ENCODE measurements around the gene MYO3B. TPM values are rescaled to one million over a fixed set of nuclear protein-coding genes. Genes with fewer than 3 reads are reported as not detected.
"Not testable (repeated sequence)": the region's sequence is repeated elsewhere in the genome, so short reads cannot be mapped to it uniquely, and the experiment has no call there.

Gene MYO3B
- total RNA-seq, 2 experiments from 2014 or later: 0.04 to 0.08 TPM

GRCh38 chr2:170607171-170607570 lies 429.2 kb downstream of the MYO3B start:
- DNase-seq: no peak
- Mint-ChIP-seq H3K4me1 (no peaks in the 10 kb centered on the region), H3K27me3 (peaks cover 7% of the 10 kb centered on the region), H3K36me3 (no peaks in the 10 kb centered on the region), H3K9me3 (no peaks in the 10 kb centered on the region), H3K27ac (no peak overlapping the region), H3K4me3 (no peak overlapping the region)

- Mint-ChIP-seq H3K4me1 (no peaks in the 10 kb centered on the region), H3K36me3 (no peaks in the 10 kb centered on the region), H3K9me3 (no peaks in the 10 kb centered on the region), H3K27me3 (no peaks in the 10 kb centered on the region), H3K27ac (no peak overlapping the region), H3K4me3 (no peak overlapping the region)
- DNase-seq: no peak
Observed at GRCh38 chr2:170610615-170611014, 432.7 kb downstream of the MYO3B start.

- not testable (repeated sequence) for H3K4me3 Mint-ChIP-seq, H3K27me3 Mint-ChIP-seq, H3K4me1 Mint-ChIP-seq, DNase-seq, H3K36me3 Mint-ChIP-seq, H3K27ac Mint-ChIP-seq
- H3K9me3 Mint-ChIP-seq: peaks cover 13% of the 10 kb centered on the region
Observed at GRCh38 chr2:170618948-170619347, 441.0 kb downstream of the MYO3B start.

- H3K4me1 Mint-ChIP-seq, H3K9me3 Mint-ChIP-seq, H3K4me3 Mint-ChIP-seq, DNase-seq, H3K36me3 Mint-ChIP-seq, H3K27ac Mint-ChIP-seq, H3K27me3 Mint-ChIP-seq: not testable (repeated sequence)
Observed at GRCh38 chr2:170635094-170635493, 457.1 kb downstream of the MYO3B start.

- peaks cover 2% of the 10 kb centered on the region for H3K9me3 Mint-ChIP-seq
- H3K36me3 Mint-ChIP-seq: no peaks in the 10 kb centered on the region
- H3K4me3 Mint-ChIP-seq: no peak overlapping the region
- no peaks in the 10 kb centered on the region for H3K4me1 Mint-ChIP-seq
- H3K27ac Mint-ChIP-seq: no peak overlapping the region
- no peak for DNase-seq
- peaks cover 3% of the 10 kb centered on the region for H3K27me3 Mint-ChIP-seq
Observed at GRCh38 chr2:170639635-170640034, 461.7 kb downstream of the MYO3B start.

GRCh38 chr2:170641961-170642360 lies 464.0 kb downstream of the MYO3B start:
- H3K27me3 Mint-ChIP-seq: peaks cover 6% of the 10 kb centered on the region
- no peaks in the 10 kb centered on the region for H3K9me3 Mint-ChIP-seq
- DNase-seq: no peak

GRCh38 chr2:170643346-170643745 lies 465.4 kb downstream of the MYO3B start:
- no peaks in the 10 kb centered on the region for H3K9me3 Mint-ChIP-seq
- H3K4me3 Mint-ChIP-seq: no peak overlapping the region
- no peaks in the 10 kb centered on the region for H3K4me1 Mint-ChIP-seq
- DNase-seq: no peak
- peaks cover 6% of the 10 kb centered on the region for H3K27me3 Mint-ChIP-seq
- H3K36me3 Mint-ChIP-seq: no peaks in the 10 kb centered on the region
- H3K27ac Mint-ChIP-seq: no peak overlapping the region

More at GRCh38 chr2:170641961-170642360, 464.0 kb downstream of the MYO3B start:
- no peaks in the 10 kb centered on the region for H3K36me3 Mint-ChIP-seq
- H3K27ac Mint-ChIP-seq: no peak overlapping the region
- H3K4me3 Mint-ChIP-seq: no peak overlapping the region
- H3K4me1 Mint-ChIP-seq: no peaks in the 10 kb centered on the region

GRCh38 chr2:170647741-170648436 lies 469.9 kb downstream of the MYO3B start:
- Mint-ChIP-seq H3K4me3 (no peak overlapping the region), H3K4me1 (peaks cover 17% of the 10 kb centered on the region), H3K9me3 (no peaks in the 10 kb centered on the region), H3K27ac (no peak overlapping the region), H3K36me3 (peaks cover 3% of the 10 kb centered on the region), H3K27me3 (peaks cover 12% of the 10 kb centered on the region)
- no peak for DNase-seq

- Mint-ChIP-seq H3K9me3 (no peaks in the 10 kb centered on the region), H3K36me3 (peaks cover 3% of the 10 kb centered on the region), H3K27ac (no peak overlapping the region), H3K4me3 (peak overlapping the region; percentile 32), H3K27me3 (peaks cover 6% of the 10 kb centered on the region), H3K4me1 (peaks cover 17% of the 10 kb centered on the region)
- DNase-seq: no peak
Observed at GRCh38 chr2:170651624-170652325, 473.8 kb downstream of the MYO3B start.

- Mint-ChIP-seq H3K9me3 (no peaks in the 10 kb centered on the region), H3K36me3 (peaks cover 3% of the 10 kb centered on the region), H3K27me3 (peaks cover 6% of the 10 kb centered on the region), H3K4me3 (no peak overlapping the region), H3K4me1 (peaks cover 17% of the 10 kb centered on the region), H3K27ac (no peak overlapping the region)
- no peak for DNase-seq
Observed at GRCh38 chr2:170652637-170653417, 474.9 kb downstream of the MYO3B start.

- Mint-ChIP-seq H3K27me3 (no peaks in the 10 kb centered on the region), H3K4me3 (no peak overlapping the region), H3K27ac (no peak overlapping the region), H3K4me1 (peaks cover 7% of the 10 kb centered on the region), H3K36me3 (no peaks in the 10 kb centered on the region), H3K9me3 (no peaks in the 10 kb centered on the region)
- no peak for DNase-seq
Observed at GRCh38 chr2:170656669-170657068, 478.7 kb downstream of the MYO3B start.

- Mint-ChIP-seq H3K36me3 (no peaks in the 10 kb centered on the region), H3K9me3 (no peaks in the 10 kb centered on the region), H3K4me3 (no peak overlapping the region), H3K27me3 (no peaks in the 10 kb centered on the region), H3K4me1 (no peaks in the 10 kb centered on the region), H3K27ac (no peak overlapping the region)
- no peak for DNase-seq
Observed at GRCh38 chr2:170660409-170660808, 482.5 kb downstream of the MYO3B start.

- no peak overlapping the region for H3K27ac Mint-ChIP-seq
- no peaks in the 10 kb centered on the region for H3K9me3 Mint-ChIP-seq
- DNase-seq: no peak
- H3K36me3 Mint-ChIP-seq: no peaks in the 10 kb centered on the region
- peaks cover 4% of the 10 kb centered on the region for H3K27me3 Mint-ChIP-seq
- H3K4me3 Mint-ChIP-seq: no peak overlapping the region
- H3K4me1 Mint-ChIP-seq: no peaks in the 10 kb centered on the region
Observed at GRCh38 chr2:170665743-170666142, 487.8 kb downstream of the MYO3B start.

- H3K36me3 Mint-ChIP-seq: no peaks in the 10 kb centered on the region
- H3K9me3 Mint-ChIP-seq: no peaks in the 10 kb centered on the region
- H3K4me1 Mint-ChIP-seq: no peaks in the 10 kb centered on the region
- peaks cover 4% of the 10 kb centered on the region for H3K27me3 Mint-ChIP-seq
- no peak overlapping the region for H3K4me3 Mint-ChIP-seq
- DNase-seq: no peak
- no peak overlapping the region for H3K27ac Mint-ChIP-seq
Observed at GRCh38 chr2:170669909-170670308, 492.0 kb downstream of the MYO3B start.

GRCh38 chr2:170670651-170671050 lies 492.7 kb downstream of the MYO3B start:
- no peak for DNase-seq
- H3K36me3 Mint-ChIP-seq: no peaks in the 10 kb centered on the region
- no peaks in the 10 kb centered on the region for H3K9me3 Mint-ChIP-seq
- H3K27me3 Mint-ChIP-seq: peaks cover 4% of the 10 kb centered on the region
- no peaks in the 10 kb centered on the region for H3K4me1 Mint-ChIP-seq
- no peak overlapping the region for H3K4me3 Mint-ChIP-seq
- H3K27ac Mint-ChIP-seq: no peak overlapping the region

All from activated naive CD8-positive, alpha-beta T cell treated with anti-CD3 and anti-CD28 coated beads for 36 hours (primary cell).